A549 treated with DMSO at 1 μM for 4 hours (cell line): ENCODE data around the gene RSPH10B. TPM values are rescaled to one million over a fixed set of nuclear protein-coding genes. Genes with fewer than 3 reads are reported as not detected.

Source experiments
- total RNA-seq: library from RNA; stranded (reverse); fragments of 200-300 nt; extraction: Qiagen RNA extraction; gene quantifications from 5 replicates; pipeline ENCODE4 v1.2.3, GENCODE V29; 2022; ENCODE audit warnings: low read depth

The RSPH10B gene
- total RNA-seq = 0.09 to 0.27 TPM (median 0.12 TPM) in 4 of 5 replicates, not detected in the other

GRCh38 chr7:5970347-5970911, at the start of gene RSPH10B:
RSPH10B (minus strand) TSS chr7:5970689; CDS start chr7:5967116, 3,573 bp downstream.

GRCh38 chr7:6008668-6009611, 38.5 kb upstream of the RSPH10B start, which contains the start of the genes AIMP2 and PMS2:
AIMP2 (plus strand) TSS chr7:6009272; CDS start chr7:6009364, 92 bp downstream.
PMS2 (minus strand) TSS chr7:6009049; CDS start chr7:6009019, 30 bp downstream.

GRCh38 chr7:5898480-5899224, 71.8 kb downstream of the RSPH10B start, which contains the start of gene CCZ1:
CCZ1 (plus strand) TSS chr7:5898733; CDS start chr7:5898800, 67 bp downstream.

Other genes with a start within 250 kb of the RSPH10B start
- 25.8 to 30.0 TPM (median 28.7 TPM) in 5 replicates for gene RNF216, start 189.0 kb downstream of the RSPH10B start, total RNA-seq
- not detected in 5 replicates for gene OCM, start 89.9 kb downstream of the RSPH10B start, total RNA-seq
- gene CCZ1, start 72.0 kb downstream of the RSPH10B start, total RNA-seq = 71.5 to 97.5 TPM (median 79.1 TPM) in 5 replicates
- 12.0 to 15.3 TPM (median 14.0 TPM) in 5 replicates for gene PMS2, start 38.4 kb upstream of the RSPH10B start, total RNA-seq
- gene AIMP2, start 38.6 kb upstream of the RSPH10B start, total RNA-seq = 85.7 to 94.1 TPM (median 92.5 TPM) in 5 replicates
- 0.50 to 0.99 TPM (median 0.78 TPM) in 5 replicates for gene ANKRD61, start 60.7 kb upstream of the RSPH10B start, total RNA-seq
- gene EIF2AK1, start 88.5 kb upstream of the RSPH10B start, total RNA-seq = 56.2 to 87.6 TPM (median 81.8 TPM) in 5 replicates
- 7.1 to 8.8 TPM (median 8.7 TPM) in 5 replicates for gene USP42, start 134.3 kb upstream of the RSPH10B start, total RNA-seq